Activated CD4-positive, alpha-beta T cell treated with anti-CD3 and anti-CD28 coated beads for 1 hour (primary cell): ENCODE data around the gene FGFBP1.

Experiments
- DNase-seq: peaks from one replicate; pipeline ENCODE4 v3.0.0-alpha.2; 2020

FGFBP1 gene

GRCh38 chr4:15910155-15910940 lies 28.2 kb downstream of the FGFBP1 start:
- DNase-seq = no peak

DNA sequence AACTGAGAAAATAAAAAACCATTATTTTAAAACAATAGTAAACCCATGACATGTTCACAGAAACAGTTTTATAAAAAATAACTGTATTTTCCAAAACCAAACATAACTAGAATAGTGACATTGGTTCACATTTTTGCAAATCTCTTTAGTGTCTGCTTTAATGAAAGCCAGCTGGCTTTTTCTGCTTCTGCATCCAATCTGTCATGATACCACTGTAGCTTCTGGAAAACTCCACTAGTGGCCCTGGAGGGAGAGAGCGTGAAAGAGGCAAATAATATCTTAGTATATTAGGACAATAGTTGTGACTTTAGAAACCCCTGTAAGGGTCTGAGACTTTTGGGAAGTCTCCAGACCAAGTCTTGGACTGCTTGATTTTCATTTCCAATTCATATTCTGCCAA lies 31.1 kb downstream of the FGFBP1 start:
- DNase-seq = no peak

- DNase-seq = no peak
Observed at GRCh38 chr4:15906020-15906443, 32.5 kb downstream of the FGFBP1 start.

DNA sequence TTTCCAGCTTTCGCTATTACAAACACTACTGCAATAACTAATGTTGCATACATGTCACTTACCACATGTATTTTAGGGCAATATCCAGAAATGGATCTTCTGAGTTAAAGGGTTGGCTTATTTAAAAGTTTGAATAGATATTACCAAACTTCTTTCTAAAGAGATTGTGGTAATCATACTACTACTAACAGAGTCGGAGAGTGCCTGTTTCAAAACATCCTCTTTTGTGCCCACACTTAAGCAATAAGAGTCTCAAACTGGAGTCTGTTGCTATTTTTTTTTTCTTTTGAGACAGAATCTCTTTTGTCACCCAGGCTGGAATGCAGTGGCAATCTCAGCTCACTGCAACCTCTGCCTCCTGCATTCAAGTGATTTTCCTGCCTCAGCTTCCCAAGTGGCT lies 35.8 kb downstream of the FGFBP1 start:
- no peak for DNase-seq

DNA sequence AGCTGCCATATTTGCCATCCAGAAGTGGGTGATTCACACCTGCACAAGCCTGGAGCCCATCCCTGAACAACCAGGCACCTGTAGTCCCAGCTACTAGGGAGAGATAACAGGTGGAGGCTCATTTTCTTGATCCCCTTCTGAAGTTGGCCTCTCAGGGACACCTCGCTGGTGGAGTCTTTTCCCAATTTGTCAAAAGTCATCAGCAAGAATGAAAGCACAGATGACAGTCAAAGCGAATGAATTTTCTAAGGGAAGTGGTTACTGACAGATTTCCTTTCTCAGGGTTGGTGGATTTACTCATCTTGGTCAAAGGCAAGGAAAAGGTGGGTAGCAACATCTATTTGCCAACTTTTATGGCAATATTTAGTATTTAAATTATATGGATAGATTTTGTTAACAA lies 36.5 kb downstream of the FGFBP1 start:
- DNase-seq = no peak

GRCh38 chr4:15901007-15901406 lies 37.5 kb downstream of the FGFBP1 start:
- no peak for DNase-seq

GRCh38 chr4:15899511-15899910 lies 39.0 kb downstream of the FGFBP1 start:
- DNase-seq = no peak

GRCh38 chr4:15898902-15899301 lies 39.6 kb downstream of the FGFBP1 start:
- no peak for DNase-seq

GRCh38 chr4:15897577-15897976 lies 41.0 kb downstream of the FGFBP1 start:
- no peak for DNase-seq

DNA sequence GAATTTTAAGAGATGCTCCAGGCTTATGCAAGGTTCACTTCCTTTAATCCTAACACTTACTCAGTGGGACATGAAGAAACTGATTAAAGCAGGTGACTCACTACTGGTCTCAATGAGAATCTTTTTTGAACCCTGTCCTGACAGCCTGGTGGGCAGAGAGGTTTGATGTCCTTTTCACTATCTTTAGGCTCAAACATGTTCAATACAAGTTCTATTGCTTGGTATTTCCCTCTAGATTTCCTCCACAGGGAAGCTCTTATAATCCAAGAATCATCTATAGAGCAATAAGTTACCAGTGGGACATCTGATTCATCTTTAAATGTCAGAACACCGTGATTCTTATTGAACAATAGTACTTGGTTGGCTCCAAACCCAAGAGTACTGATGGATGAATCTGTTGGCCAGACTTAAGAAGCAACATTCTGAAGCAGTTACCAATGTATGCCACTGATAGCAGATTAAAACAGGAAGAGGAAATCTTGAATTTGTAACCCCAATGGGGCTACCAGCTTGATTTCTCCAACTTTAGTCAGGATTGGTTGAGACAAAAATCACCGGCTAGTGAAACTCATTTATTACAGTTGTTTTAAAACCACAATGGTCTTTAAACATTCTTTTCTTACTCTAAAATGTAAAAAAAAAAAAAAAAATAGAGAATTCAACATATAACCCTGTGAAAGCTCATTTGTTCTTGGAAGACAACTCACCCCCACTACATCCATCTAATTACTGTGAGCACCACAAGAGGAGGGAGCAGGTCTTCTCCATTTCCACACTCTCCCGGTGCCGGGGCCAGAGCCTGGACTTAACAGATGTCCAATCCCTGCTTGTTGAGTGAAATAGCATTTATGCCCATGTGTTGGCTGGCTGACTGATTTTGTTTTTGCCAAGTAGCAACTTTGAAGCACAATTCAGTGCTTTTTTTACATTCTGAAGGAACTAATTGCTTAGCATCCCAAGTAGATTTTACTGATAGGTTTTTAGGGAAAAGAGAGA lies 43.3 kb downstream of the FGFBP1 start:
- no peak for DNase-seq

- DNase-seq = no peak
Observed at GRCh38 chr4:15894393-15894792, 44.1 kb downstream of the FGFBP1 start.

DNA sequence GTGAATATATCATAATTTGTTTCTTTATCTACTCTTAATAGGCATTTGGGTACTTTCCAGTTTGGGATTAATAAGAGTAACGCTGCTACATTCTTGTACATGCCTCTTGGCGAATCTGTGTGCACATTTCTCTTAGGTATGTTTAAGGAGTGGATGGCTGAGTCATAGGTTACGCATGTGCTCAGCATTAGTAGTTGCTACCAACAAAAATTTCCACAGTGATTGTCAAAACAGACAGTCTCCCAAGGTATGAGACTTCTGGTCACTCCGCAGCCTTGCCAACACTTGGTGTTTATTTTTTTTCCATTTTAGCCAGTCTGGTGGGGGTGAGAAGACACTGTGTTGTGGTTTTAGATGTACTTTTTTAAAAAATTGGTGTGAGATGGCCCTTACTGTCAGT lies 44.6 kb downstream of the FGFBP1 start:
- DNase-seq = no peak

GRCh38 chr4:15891312-15891711 lies 47.2 kb downstream of the FGFBP1 start:
- DNase-seq = no peak

DNA sequence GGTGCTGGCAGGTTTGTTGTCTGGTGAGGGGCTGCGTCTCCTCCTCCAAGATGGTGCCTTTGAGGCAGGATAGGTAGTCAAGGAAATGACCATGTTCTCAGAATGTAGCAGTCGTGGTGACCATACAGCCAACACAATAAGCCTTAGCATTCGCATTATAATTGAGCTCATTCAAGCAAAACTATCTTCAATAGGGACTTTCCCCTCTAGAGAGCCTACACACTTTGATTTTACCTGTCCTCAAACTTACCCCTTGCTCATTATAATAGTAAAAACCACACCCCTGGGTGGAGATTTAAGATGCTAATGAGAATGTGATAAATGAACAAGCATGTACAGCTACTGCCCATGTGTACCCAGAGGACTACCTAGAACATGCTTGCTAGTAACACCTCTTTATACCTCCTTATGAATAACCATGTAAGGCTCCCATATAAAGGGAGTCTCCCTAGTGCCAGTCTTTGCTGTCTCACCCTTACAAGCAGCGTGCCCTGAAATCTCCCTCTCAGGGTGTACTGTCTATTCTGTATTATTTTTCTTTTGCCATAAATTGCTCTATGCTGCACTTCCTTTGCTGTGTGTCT lies 48.2 kb downstream of the FGFBP1 start:
- no peak for DNase-seq

- no peak for DNase-seq
Observed at GRCh38 chr4:15888515-15888914, 50.0 kb downstream of the FGFBP1 start.
